ENCODE measurements around the gene ZFP1. TPM values are rescaled to one million over a fixed set of nuclear protein-coding genes. Genes with fewer than 3 reads are reported as not detected.

Gene ZFP1
- total and polyA plus RNA-seq, 2 of the 4 experiments (the other 2 are of a cell fraction) = 3.8 to 16.0 TPM

DNA sequence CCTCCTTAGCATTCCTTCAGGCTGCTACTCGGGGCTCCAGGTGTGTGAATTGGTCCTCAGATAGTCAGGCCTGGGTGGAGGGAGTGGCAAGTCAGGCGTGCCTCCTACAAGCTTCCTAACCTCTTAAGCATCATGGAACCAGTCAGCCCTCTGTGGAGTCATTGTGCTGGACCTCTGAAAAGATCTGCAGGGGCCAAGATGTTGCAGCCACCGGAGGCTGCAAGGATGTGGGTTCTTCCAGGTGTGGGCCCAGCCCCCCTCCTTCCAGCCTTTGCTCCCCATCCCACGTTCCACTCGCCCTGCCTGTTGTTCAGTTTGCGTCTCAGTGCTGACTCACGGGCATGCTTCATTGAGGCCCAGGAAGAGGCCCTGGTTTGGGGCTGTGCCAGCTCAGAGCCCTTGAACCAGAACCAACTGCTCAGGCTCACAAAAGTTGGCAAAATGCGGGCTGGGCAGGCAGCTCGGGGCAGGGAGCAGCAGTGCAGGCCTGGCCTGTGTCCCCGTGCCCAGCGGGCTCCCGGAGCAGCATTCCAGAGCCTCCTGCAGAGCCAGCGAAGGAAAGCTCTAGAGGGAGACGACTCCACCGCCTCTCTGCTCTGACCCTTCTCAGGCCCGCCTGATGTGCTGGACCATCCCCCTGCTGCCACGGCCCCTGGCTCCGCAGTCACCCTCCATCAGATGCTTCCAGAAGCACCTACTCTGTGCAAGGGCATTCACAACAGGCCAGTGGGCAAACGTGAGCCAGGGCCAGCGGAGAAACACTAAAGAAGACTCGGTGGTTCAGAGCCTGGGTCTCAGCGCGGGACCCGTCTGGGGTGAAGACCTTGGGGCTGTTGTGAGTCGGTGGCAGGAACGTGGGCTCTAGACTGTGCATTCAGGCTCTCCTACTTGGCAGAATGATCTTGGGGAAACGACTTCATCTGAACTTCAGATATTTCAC lies 39.3 kb upstream of the ZFP1 start (continued):
- TF ChIP-seq MAZ (IDR thresholded peaks at IDR 0.05; ENCODE audit: borderline replicate concordance, low read depth, low read length) (peak; percentile 38; the same call in 1 of the 2 replicates), RCOR1 (IDR thresholded peaks at IDR 0.05; ENCODE audit: insufficient replicate concordance, low read length) (peak; percentile 77), CEBPB (IDR thresholded peaks at IDR 0.05; ENCODE audit: low read depth, low read length) (no peak), CHD1 (IDR thresholded peaks at IDR 0.05; ENCODE audit: low read depth, low read length) (no peak)

Data from IMR-90 (cell line).